Stomach (tissue), 4 donors: ENCODE data around the gene RAET1G.

Experiments used
- CTCF ChIP-seq, 7 experiments: fragments of 450-650 bp in 4 of 7; fragments of 200-600 bp in 3 of 7; sonication (generic) in 3 of 7; IDR thresholded peaks; one replicate each; pipeline ENCODE4 v1.5.1; 2016 to 2019; ENCODE audit warnings: antibody characterized with exemption in 7 of 7, control low read depth in 2 of 7, mild to moderate bottlenecking in 1 of 7
- POLR2A ChIP-seq, 4 donors: fragments of 450-650 bp; IDR thresholded peaks; one replicate each; pipeline ENCODE4 v1.6.1; 2016; ENCODE audit warnings: antibody characterized with exemption in 4 of 4, control low read depth in 2 of 4, mild to moderate bottlenecking in 1 of 4, moderate library complexity in 1 of 4
- POLR2AphosphoS5 ChIP-seq, 3 donors: sonication (generic); formaldehyde crosslinking; IDR thresholded peaks; one replicate each; pipeline ENCODE4 v1.6.1; 2016; ENCODE audit warnings: antibody characterized with exemption in 3 of 3

DNA sequence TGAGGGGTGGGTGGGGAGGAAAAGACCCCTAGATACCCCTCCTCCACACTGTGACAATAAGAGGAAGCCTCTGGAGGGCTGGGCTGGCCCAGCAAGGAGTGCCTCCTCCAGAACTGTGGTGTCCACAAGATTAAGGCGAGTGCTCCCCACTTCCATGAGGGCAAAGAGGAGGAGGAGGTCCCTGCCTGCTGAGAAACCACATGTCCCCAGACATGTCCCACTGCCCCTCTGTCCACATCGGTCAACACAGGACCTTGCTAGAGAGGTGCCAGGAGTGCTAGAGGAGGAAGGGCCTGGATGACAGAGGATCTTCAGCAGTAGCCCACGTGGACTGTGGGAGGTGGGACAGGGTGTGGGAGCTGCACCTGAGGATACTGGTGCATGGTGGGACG is 3.1 kb downstream of the RAET1G start:
- TF ChIP-seq CTCF (IDR thresholded peaks at IDR 0.05) = no peak
- TF ChIP-seq POLR2A (IDR thresholded peaks at IDR 0.05) = no peak
- TF ChIP-seq POLR2AphosphoS5 (IDR thresholded peaks at IDR 0.05) = no peak
